Breast epithelium (tissue), 4 donors: ENCODE measurements around the gene TRMT1. TPM values are rescaled to one million over a fixed set of nuclear protein-coding genes. Genes with fewer than 3 reads are reported as not detected.
A peak's percentile ranks its signal among the peaks of the same experiment; 100 is the strongest.

Experiments used
- DNase-seq, 2 donors: peaks; one replicate each; pipeline ENCODE4 v3.0.0-alpha.2; 2019; ENCODE audit warnings: low spot score in 2 of 2
- H3K27ac ChIP-seq, 2 donors: fragments of 200-600 bp; sonication (generic) in 1 of 2; one replicate each; pipeline ENCODE4 v1.5.1; 2016 to 2019; ENCODE audit warnings: mild to moderate bottlenecking in 1 of 2
- H3K27me3 ChIP-seq, 2 donors: fragments of 200-600 bp; sonication (generic) in 1 of 2; one replicate each; pipeline versions ENCODE4 v1.5.1 to v1.6.0; 2017 to 2019; ENCODE audit warnings: control low read depth in 1 of 2, mild to moderate bottlenecking in 1 of 2
- H3K36me3 ChIP-seq: fragments of 200-600 bp; one replicate; pipeline ENCODE4 v1.5.1; 2019
- H3K4me1 ChIP-seq, 2 donors: fragments of 200-600 bp; sonication (generic); one replicate each; pipeline ENCODE4 v1.5.1; 2016 to 2019; ENCODE audit warnings: control low read depth in 1 of 2
- H3K4me3 ChIP-seq, 3 donors: fragments of 200-600 bp; sonication (generic); 1 replicate in 2 of 3; 2 replicates in 1 of 3; pipeline ENCODE4 v1.5.1; 2016 to 2019; ENCODE audit warnings: mild to moderate bottlenecking in 3 of 3, moderate library complexity in 2 of 3
- H3K9me3 ChIP-seq, 2 donors: fragments of 200-600 bp; sonication (generic) in 1 of 2; one replicate each; pipeline ENCODE4 v1.5.1; 2016 to 2019; ENCODE audit warnings: control low read depth in 1 of 2
- POLR2A ChIP-seq: fragments of 450-650 bp; IDR thresholded peaks from one replicate; pipeline ENCODE4 v1.6.1; 2016; ENCODE audit warnings: antibody characterized with exemption, mild to moderate bottlenecking, moderate library complexity
- POLR2AphosphoS5 ChIP-seq, 3 donors: sonication (generic); formaldehyde crosslinking; IDR thresholded peaks; one replicate each; pipeline ENCODE4 v1.6.1; 2017; ENCODE audit warnings: antibody characterized with exemption in 3 of 3
- intact Hi-C: fragments of 100-400 bp; cut with DNase I; formaldehyde crosslinking; loops from one replicate; pipeline ENCODE4 v1.15.1; 2023; ENCODE audit warnings: low total_unique reads
- total RNA-seq, 3 donors: library from RNA; depleted of rRNA; stranded (reverse); fragments of >200 nt; gene quantifications; one replicate each; pipeline ENCODE4 v1.1.0, GENCODE V29; 2016
- TF ChIP-seq, protein P1 (sequence below), 3 donors: fragments of 450-650 bp; IDR thresholded peaks; one replicate each; pipeline ENCODE4 v1.5.1; 2016 to 2017; ENCODE audit warnings: antibody characterized with exemption in 3 of 3, mild to moderate bottlenecking in 3 of 3, moderate library complexity in 3 of 3

TRMT1 gene
- total RNA-seq, 3 donors from 2014 or later = 29.7 to 37.4 (median 31.7) TPM

DNA sequence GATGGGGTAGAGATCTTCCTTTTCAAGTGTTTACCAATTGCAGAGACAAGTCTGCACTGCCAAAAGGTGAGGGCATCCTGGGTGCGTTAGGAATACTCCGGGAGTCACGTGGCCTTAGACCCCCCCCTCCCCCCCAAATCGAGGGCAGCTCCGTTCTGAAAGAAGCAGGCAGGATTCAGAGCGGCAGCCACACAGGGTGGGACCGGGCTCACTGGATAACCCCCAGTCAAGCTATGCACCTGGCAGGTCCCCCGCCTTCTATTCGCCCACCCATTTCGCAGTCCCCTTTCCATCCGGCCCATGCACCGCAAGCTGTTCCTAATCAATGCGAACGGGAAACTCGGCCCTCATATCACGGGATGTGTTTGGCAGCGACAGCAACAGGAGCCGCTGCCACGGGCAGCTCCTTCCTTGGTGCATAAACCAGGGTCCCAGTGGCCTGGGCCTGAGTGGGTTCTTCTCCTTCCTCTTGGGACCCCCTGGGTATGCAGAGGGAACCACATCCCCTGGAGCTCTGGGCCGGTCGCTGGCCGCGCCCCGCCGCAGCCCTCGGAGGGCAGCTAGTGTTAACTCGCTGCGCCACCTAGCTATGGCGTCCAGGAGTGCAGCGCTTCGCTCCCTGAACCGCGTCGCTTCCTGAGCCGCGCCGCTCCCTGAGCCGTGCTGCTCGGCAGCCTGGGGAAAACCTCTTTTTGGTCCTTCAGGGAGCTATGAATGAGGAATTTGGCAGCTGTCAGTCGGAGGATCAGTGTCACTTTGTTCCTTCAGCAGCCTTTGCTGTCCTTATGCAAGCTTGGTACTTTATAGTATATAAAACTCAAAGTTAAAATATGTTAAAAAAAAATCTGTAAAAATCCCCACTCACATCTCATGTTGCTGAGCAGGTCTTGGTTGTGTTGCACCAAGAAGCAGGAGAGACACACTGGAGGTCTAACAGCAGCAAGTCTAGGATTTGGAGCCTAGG is 55.3 kb downstream of the TRMT1 start:
- Histone ChIP-seq H3K27me3 (no peaks in the 10 kb centered on the region), H3K4me1 (peaks cover 31 to 74% of the 10 kb centered on the region in 2 donors), H3K36me3 (no peaks in the 10 kb centered on the region), H3K27ac (peak overlapping the region; percentile 69 to 88), H3K4me3 (peak overlapping the region; percentile 35 to 72 (median 47)), H3K9me3 (no peaks in the 10 kb centered on the region)
- no peak for TF ChIP-seq POLR2A
- TF ChIP-seq, protein P1, sequence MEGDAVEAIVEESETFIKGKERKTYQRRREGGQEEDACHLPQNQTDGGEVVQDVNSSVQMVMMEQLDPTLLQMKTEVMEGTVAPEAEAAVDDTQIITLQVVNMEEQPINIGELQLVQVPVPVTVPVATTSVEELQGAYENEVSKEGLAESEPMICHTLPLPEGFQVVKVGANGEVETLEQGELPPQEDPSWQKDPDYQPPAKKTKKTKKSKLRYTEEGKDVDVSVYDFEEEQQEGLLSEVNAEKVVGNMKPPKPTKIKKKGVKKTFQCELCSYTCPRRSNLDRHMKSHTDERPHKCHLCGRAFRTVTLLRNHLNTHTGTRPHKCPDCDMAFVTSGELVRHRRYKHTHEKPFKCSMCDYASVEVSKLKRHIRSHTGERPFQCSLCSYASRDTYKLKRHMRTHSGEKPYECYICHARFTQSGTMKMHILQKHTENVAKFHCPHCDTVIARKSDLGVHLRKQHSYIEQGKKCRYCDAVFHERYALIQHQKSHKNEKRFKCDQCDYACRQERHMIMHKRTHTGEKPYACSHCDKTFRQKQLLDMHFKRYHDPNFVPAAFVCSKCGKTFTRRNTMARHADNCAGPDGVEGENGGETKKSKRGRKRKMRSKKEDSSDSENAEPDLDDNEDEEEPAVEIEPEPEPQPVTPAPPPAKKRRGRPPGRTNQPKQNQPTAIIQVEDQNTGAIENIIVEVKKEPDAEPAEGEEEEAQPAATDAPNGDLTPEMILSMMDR (IDR thresholded peaks at IDR 0.05) = peak; percentile 91 to 97 (median 96)
- TF ChIP-seq POLR2AphosphoS5 (IDR thresholded peaks at IDR 0.05) = peak; percentile 58 to 65 (median 59)
- intact Hi-C loops = no loop called here
- peak; percentile 66 to 80 for DNase-seq

DNA sequence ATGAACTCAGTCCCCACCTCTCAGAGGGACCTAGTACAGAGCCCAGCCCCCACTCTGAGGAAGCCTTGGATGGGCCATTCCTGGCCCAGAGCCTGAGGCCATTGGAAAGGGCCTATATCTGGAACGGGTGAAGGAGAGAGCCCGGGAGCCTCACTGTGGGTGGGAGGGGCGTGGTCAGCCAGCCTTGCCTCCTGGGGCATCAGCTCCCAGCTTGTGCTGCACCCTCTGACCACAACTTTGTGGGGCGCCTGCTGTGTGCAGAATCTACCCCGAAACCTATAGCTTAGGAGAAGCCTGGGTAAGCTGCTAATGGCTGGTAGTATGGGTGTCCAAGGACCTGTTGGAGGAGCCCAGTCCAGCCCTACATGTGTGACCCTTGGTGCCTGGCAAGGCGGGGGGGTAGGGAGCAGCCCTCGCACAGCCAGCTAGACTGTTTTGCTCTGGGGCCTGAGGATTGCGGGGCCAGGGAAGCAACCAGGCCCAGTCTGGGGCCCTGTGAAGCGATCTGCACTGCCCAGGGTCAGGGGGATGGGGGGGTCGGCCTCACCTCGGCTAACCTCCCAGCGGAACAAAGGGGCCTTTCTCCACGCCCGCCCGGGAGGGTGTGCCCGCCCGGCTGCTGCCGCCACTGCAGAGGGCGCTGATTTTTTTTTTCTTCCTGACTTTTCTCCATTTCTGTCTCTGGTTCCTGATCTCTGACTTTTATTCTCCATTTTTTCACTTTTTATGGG is 56.1 kb downstream of the TRMT1 start:
- Histone ChIP-seq H3K4me1 (peaks cover 37 to 73% of the 10 kb centered on the region in 2 donors), H3K9me3 (no peaks in the 10 kb centered on the region), H3K27ac (peak overlapping the region; percentile 69 to 88), H3K36me3 (no peaks in the 10 kb centered on the region), H3K27me3 (no peaks in the 10 kb centered on the region), H3K4me3 (peak overlapping the region; percentile 35 to 72 (median 47))
- DNase-seq = no peak
- no peak for TF ChIP-seq POLR2AphosphoS5 (IDR thresholded peaks at IDR 0.05)
- TF ChIP-seq POLR2A = no peak
- TF ChIP-seq, protein P1 (IDR thresholded peaks at IDR 0.05) = no peak
- intact Hi-C loops = no loop called here

DNA sequence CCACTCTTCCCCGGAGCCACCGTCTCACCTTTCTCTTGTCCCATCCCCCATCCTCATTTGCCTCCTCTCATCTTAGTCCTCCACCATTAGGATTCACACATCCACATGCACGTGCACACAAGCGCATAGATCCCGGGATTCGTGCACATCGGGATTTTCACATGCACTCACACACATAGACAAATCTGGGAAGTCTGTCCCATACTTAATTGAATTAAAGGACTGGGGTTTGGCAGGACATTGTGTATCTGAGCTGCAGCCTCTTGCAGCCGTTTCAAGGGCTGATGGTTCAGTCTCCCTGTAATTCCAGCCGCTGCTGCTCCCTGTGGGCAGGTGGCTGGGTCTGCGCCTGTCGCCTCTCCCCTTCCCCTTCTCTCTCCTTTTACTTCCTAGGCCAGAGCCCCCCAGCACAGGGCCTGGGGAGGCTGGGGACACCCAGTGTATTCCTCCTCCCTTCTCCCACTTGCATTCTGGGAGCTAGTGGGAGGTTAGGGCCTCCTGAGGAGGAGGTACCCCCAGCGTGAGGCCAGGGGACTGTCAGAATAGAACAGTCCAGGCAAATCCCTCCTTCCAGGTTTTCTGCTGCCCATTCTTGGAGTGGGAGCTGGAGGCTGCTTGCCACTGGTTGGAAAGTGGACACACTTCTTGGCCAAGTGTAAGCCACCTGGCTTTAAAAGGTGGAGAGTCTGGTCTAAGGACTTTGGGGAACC is 57.4 kb downstream of the TRMT1 start:
- Histone ChIP-seq H3K36me3 (no peaks in the 10 kb centered on the region), H3K27me3 (no peaks in the 10 kb centered on the region), H3K4me3 (peak overlapping the region in 1 of 3 donors; percentile 37), H3K4me1 (peaks cover 50 to 74% of the 10 kb centered on the region in 2 donors), H3K27ac (peak overlapping the region; percentile 75 to 88), H3K9me3 (no peaks in the 10 kb centered on the region)
- no peak for DNase-seq
- TF ChIP-seq, protein P1 (IDR thresholded peaks at IDR 0.05) = peak in 1 of 3 donors; percentile 10
- TF ChIP-seq POLR2A = no peak
- peak in 1 of 3 donors; percentile 21 for TF ChIP-seq POLR2AphosphoS5 (IDR thresholded peaks at IDR 0.05)
- intact Hi-C loops = no loop called here

DNA sequence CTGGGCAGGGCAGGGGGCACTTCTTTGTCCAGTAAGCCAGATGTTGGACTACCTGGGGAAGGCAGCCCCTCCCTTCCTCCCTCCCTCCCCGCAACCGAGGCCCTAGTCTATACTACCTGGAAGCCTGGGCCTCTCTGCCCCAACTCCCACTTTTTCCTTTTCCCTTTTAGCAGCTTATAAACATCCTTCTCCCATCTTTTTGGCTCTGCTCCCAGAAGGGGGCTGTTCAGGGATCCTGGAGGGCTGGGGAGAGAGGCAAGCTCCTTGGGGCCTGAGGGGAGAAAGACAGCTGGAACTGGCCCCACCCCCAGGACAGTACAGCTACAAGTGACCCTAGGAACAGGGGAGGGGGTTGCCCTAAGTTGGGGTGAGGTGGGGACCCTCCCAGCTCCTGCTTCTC is 58.8 kb downstream of the TRMT1 start:
- intact Hi-C loops = no loop called here
- Histone ChIP-seq H3K36me3 (no peaks in the 10 kb centered on the region), H3K4me3 (no peak overlapping the region), H3K27ac (peak overlapping the region; percentile 93 to 100), H3K27me3 (no peaks in the 10 kb centered on the region), H3K4me1 (peaks cover 63 to 72% of the 10 kb centered on the region in 2 donors), H3K9me3 (no peaks in the 10 kb centered on the region)
- no peak for DNase-seq
- no peak for TF ChIP-seq POLR2A
- no peak for TF ChIP-seq POLR2AphosphoS5 (IDR thresholded peaks at IDR 0.05)
- TF ChIP-seq, protein P1 (IDR thresholded peaks at IDR 0.05) = no peak
